Endothelial cell (in vitro differentiated cells): ENCODE measurements around the gene PRKAG2. TPM values are rescaled to one million over a fixed set of nuclear protein-coding genes. Genes with fewer than 3 reads are reported as not detected.

Source experiments
- DNase-seq: peaks from one replicate; pipeline ENCODE4 v3.0.0; 2021; ENCODE audit warnings: low spot score
- H3K27ac Mint-ChIP-seq: one replicate; pipeline ENCODE4 v1.8.0; 2021; ENCODE audit warnings: mixed read lengths, inconsistent platforms; ENCODE audit not compliant: unreplicated experiment
- H3K27me3 Mint-ChIP-seq: one replicate; pipeline ENCODE4 v1.8.0; 2021; ENCODE audit warnings: mild to moderate bottlenecking, moderate library complexity, mixed read lengths, inconsistent platforms; ENCODE audit not compliant: unreplicated experiment
- H3K36me3 Mint-ChIP-seq: one replicate; pipeline ENCODE4 v1.8.0; 2021; ENCODE audit warnings: mild to moderate bottlenecking, low read depth, mixed read lengths, inconsistent platforms; ENCODE audit not compliant: unreplicated experiment
- H3K4me1 Mint-ChIP-seq: one replicate; pipeline ENCODE4 v1.8.0; 2021; ENCODE audit warnings: mild to moderate bottlenecking, mixed read lengths, inconsistent platforms; ENCODE audit not compliant: unreplicated experiment
- H3K4me3 Mint-ChIP-seq: one replicate; pipeline ENCODE4 v1.8.0; 2021; ENCODE audit warnings: mild to moderate bottlenecking, mixed read lengths, inconsistent platforms; ENCODE audit not compliant: unreplicated experiment
- H3K9me3 Mint-ChIP-seq: one replicate; pipeline ENCODE4 v1.8.0; 2021; ENCODE audit warnings: mixed read lengths, inconsistent platforms; ENCODE audit not compliant: unreplicated experiment
- total RNA-seq: library from RNA; stranded (reverse); fragmentation: NEBNext Ultra II Directional; extraction: Animal tissue kit (Norgen Biotek cat#: 25700); gene quantifications from one replicate; pipeline ENCODE4 v1.2.1, GENCODE V29; 2021; ENCODE audit not compliant: unreplicated experiment
- TF ChIP-seq, protein P1 (sequence below): fragments of 200-600 bp; sonication (generic); IDR thresholded peaks from one replicate; pipeline ENCODE4 v1.5.0; 2021; ENCODE audit warnings: antibody characterized with exemption; ENCODE audit not compliant: unreplicated experiment

Gene PRKAG2
- total RNA-seq, 1 donor from 2014 or later, result 16.0 TPM

GRCh38 chr7:151559557-151560183, 317.2 kb downstream of the PRKAG2 start:
- no peaks in the 10 kb centered on the region for H3K36me3 Mint-ChIP-seq
- H3K4me1 Mint-ChIP-seq, result no peaks in the 10 kb centered on the region
- no peak overlapping the region for H3K27ac Mint-ChIP-seq
- no peak for DNase-seq
- no peaks in the 10 kb centered on the region for H3K27me3 Mint-ChIP-seq
- no peaks in the 10 kb centered on the region for H3K9me3 Mint-ChIP-seq
- H3K4me3 Mint-ChIP-seq, result no peak overlapping the region
- TF ChIP-seq, protein P1, sequence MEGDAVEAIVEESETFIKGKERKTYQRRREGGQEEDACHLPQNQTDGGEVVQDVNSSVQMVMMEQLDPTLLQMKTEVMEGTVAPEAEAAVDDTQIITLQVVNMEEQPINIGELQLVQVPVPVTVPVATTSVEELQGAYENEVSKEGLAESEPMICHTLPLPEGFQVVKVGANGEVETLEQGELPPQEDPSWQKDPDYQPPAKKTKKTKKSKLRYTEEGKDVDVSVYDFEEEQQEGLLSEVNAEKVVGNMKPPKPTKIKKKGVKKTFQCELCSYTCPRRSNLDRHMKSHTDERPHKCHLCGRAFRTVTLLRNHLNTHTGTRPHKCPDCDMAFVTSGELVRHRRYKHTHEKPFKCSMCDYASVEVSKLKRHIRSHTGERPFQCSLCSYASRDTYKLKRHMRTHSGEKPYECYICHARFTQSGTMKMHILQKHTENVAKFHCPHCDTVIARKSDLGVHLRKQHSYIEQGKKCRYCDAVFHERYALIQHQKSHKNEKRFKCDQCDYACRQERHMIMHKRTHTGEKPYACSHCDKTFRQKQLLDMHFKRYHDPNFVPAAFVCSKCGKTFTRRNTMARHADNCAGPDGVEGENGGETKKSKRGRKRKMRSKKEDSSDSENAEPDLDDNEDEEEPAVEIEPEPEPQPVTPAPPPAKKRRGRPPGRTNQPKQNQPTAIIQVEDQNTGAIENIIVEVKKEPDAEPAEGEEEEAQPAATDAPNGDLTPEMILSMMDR, result no peak

- TF ChIP-seq, protein P1, result no peak
- no peak for DNase-seq
- Mint-ChIP-seq H3K4me1 (no peaks in the 10 kb centered on the region), H3K27ac (no peak overlapping the region), H3K27me3 (no peaks in the 10 kb centered on the region), H3K4me3 (no peak overlapping the region), H3K36me3 (no peaks in the 10 kb centered on the region), H3K9me3 (no peaks in the 10 kb centered on the region)
These were observed 318.3 kb downstream of the PRKAG2 start for GRCh38 chr7:151558575-151558974.

GRCh38 chr7:151556592-151556991, 320.3 kb downstream of the PRKAG2 start:
- no peak for DNase-seq
- H3K27ac Mint-ChIP-seq, result no peak overlapping the region
- H3K4me1 Mint-ChIP-seq, result no peaks in the 10 kb centered on the region
- H3K4me3 Mint-ChIP-seq, result no peak overlapping the region
- H3K27me3 Mint-ChIP-seq, result peaks cover 3% of the 10 kb centered on the region
- no peaks in the 10 kb centered on the region for H3K36me3 Mint-ChIP-seq
- H3K9me3 Mint-ChIP-seq, result no peaks in the 10 kb centered on the region
- TF ChIP-seq, protein P1, result no peak

DNA sequence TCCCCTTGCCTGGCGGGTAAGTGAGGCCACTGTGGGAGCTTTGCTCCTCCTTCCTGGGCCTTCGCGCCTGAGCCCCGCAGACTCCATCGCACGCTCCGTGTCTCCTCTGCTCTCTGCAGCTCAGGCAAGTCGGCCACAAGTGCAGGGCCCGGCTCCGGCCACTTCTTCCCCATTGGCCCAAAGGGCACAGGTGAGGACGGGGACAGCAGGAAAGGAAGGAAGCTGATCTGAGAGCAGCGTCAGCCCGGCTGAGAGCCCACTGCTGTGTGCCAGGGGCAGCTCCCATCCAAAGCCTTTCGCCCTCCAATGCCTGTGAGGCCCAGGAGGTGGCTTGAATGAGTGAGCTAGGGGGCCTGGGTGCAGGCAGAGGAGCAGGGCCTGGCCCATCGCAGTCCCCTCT, 323.6 kb downstream of the PRKAG2 start:
- Mint-ChIP-seq H3K36me3 (peaks cover 3% of the 10 kb centered on the region), H3K4me1 (peaks cover 7% of the 10 kb centered on the region), H3K27me3 (peaks cover 6% of the 10 kb centered on the region), H3K4me3 (no peak overlapping the region), H3K9me3 (no peaks in the 10 kb centered on the region), H3K27ac (no peak overlapping the region)
- TF ChIP-seq, protein P1, result no peak
- no peak for DNase-seq

DNA sequence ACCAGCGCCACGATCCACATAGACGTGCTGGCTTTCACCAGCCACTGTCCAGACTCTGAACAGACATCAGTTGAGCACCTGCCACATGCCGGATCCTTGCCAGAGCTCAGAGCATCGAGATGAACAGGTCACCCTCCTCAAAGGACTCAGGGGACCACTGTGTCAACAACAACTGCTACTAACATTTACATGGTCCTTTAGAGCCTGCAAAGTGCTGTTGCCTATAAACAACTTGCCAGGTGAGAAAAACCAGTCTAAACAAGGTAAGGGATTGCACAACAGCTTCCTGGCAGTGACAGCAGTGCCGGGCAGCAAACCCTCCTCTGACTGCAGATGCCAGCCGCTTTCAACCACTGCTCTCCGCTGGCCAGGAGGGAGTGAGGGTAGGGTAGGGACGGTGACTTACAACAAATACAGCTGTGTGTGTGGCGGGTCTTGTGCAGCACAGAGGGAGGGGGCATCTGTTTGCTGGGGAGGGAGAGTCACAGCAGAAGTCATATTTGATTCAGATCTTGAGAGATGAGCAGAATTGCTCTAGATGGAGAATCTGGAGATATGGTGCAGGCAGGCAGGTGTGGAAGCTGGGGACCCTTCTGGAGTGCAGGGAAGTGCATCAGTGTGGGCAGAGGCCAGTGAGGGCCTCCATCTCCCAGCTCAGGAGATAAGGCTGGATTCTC, 324.4 kb downstream of the PRKAG2 start:
- Mint-ChIP-seq H3K27ac (peak overlapping the region; percentile 28), H3K4me1 (peaks cover 7% of the 10 kb centered on the region), H3K27me3 (peaks cover 6% of the 10 kb centered on the region), H3K4me3 (no peak overlapping the region), H3K36me3 (peaks cover 3% of the 10 kb centered on the region), H3K9me3 (no peaks in the 10 kb centered on the region)
- DNase-seq, result no peak
- TF ChIP-seq, protein P1, result no peak
